ENCODE measurements around the gene TGOLN2. TPM values are rescaled to one million over a fixed set of nuclear protein-coding genes. Genes with fewer than 3 reads are reported as not detected.

Gene TGOLN2
- total and polyA plus RNA-seq, 2 of the 13 experiments (the other 11 are each of a cell fraction or from before 2014, with no cell fraction given), result 99.6 to 155 TPM

GRCh38 chr2:85273738-85274731 lies 53.8 kb downstream of the TGOLN2 start (continued):
- 0 out of 2 replicates have a peak, but pooled peaks have one; percentile 31 for TF ChIP-seq ZNF501 (CRISPR knock-in tag; IDR thresholded peaks at IDR 0.05)
- no peak for TF ChIP-seq RFXANK (CRISPR knock-in tag; IDR thresholded peaks at IDR 0.05)
- TF ChIP-seq ZNF563 (CRISPR knock-in tag; IDR thresholded peaks at IDR 0.05), result no peak
- TF ChIP-seq TRIM24 (CRISPR knock-in tag; IDR thresholded peaks at IDR 0.05), result no peak
- TF ChIP-seq ZNF430 (CRISPR knock-in tag; IDR thresholded peaks at IDR 0.05), result no peak
- no peak for TF ChIP-seq ZNF841 (CRISPR knock-in tag; IDR thresholded peaks at IDR 0.05; ENCODE audit: borderline replicate concordance)
- TF ChIP-seq, protein P1, sequence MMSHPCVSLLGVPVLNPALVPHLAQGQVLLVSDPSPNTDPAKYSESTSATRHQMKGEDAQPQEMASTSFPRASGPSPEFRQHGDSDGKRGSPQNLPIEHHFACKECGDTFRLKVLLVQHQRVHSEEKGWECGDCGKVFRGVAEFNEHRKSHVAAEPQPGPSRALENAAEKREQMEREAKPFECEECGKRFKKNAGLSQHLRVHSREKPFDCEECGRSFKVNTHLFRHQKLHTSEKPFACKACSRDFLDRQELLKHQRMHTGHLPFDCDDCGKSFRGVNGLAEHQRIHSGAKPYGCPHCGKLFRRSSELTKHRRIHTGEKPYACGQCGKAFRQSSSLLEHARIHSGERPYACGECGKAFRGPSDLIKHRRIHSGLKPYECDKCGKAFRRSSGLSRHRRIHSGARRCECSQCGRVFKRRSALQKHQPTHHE (CRISPR knock-in tag; IDR thresholded peaks at IDR 0.05; ENCODE audit: borderline replicate concordance), result no peak
- TF ChIP-seq, protein P2, sequence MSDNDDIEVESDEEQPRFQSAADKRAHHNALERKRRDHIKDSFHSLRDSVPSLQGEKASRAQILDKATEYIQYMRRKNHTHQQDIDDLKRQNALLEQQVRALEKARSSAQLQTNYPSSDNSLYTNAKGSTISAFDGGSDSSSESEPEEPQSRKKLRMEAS (IDR thresholded peaks at IDR 0.05), result peak; percentile 50; the same call in 1 of the 2 replicates
- TF ChIP-seq, protein P3, sequence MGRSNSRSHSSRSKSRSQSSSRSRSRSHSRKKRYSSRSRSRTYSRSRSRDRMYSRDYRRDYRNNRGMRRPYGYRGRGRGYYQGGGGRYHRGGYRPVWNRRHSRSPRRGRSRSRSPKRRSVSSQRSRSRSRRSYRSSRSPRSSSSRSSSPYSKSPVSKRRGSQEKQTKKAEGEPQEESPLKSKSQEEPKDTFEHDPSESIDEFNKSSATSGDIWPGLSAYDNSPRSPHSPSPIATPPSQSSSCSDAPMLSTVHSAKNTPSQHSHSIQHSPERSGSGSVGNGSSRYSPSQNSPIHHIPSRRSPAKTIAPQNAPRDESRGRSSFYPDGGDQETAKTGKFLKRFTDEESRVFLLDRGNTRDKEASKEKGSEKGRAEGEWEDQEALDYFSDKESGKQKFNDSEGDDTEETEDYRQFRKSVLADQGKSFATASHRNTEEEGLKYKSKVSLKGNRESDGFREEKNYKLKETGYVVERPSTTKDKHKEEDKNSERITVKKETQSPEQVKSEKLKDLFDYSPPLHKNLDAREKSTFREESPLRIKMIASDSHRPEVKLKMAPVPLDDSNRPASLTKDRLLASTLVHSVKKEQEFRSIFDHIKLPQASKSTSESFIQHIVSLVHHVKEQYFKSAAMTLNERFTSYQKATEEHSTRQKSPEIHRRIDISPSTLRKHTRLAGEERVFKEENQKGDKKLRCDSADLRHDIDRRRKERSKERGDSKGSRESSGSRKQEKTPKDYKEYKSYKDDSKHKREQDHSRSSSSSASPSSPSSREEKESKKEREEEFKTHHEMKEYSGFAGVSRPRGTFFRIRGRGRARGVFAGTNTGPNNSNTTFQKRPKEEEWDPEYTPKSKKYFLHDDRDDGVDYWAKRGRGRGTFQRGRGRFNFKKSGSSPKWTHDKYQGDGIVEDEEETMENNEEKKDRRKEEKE (IDR thresholded peaks at IDR 0.05), result no peak
- TF ChIP-seq NFE2L2 (IDR thresholded peaks at IDR 0.05; ENCODE audit: low read length), result no peak
- TF ChIP-seq TEAD3 (CRISPR knock-in tag; optimal IDR thresholded peaks at IDR 0.05; ENCODE audit: borderline replicate concordance), result peak; percentile 90
- TF ChIP-seq ZNF343 (CRISPR knock-in tag; IDR thresholded peaks at IDR 0.05), result 0 out of 2 replicates have a peak, but pooled peaks have one; percentile 60
- TF ChIP-seq ZNF121 (CRISPR knock-in tag; IDR thresholded peaks at IDR 0.05), result no peak
- peak; percentile 26; the same call in 1 of the 2 replicates for TF ChIP-seq IRF9 (CRISPR knock-in tag; IDR thresholded peaks at IDR 0.05; ENCODE audit: borderline replicate concordance)
- peak; percentile 36 for TF ChIP-seq HNRNPH1 (optimal IDR thresholded peaks at IDR 0.05; ENCODE audit: low read depth, low read length)
- no peak for TF ChIP-seq FUBP1 (CRISPR knock-in tag; IDR thresholded peaks at IDR 0.05; ENCODE audit: borderline replicate concordance)
- TF ChIP-seq NFYB (CRISPR knock-in tag; IDR thresholded peaks at IDR 0.05), result no peak
- no peak for TF ChIP-seq MTA3 (CRISPR knock-in tag; IDR thresholded peaks at IDR 0.05)
- no peak for TF ChIP-seq MED8 (CRISPR knock-in tag; IDR thresholded peaks at IDR 0.05; ENCODE audit: insufficient replicate concordance)
- peak; percentile 77; the same call in 1 of the 2 replicates for TF ChIP-seq ZNF317 (CRISPR knock-in tag; IDR thresholded peaks at IDR 0.05)
- TF ChIP-seq ZNF747 (CRISPR knock-in tag; IDR thresholded peaks at IDR 0.05; ENCODE audit: borderline replicate concordance), result peak; percentile 65; the same call in 1 of the 2 replicates
- TF ChIP-seq U2AF2 (IDR thresholded peaks at IDR 0.05; ENCODE audit: low read depth, low read length), result no peak

Measured in HepG2 (cell line).